GM12878 (cell line): ENCODE data around the gene CIRBP.

Source experiments
- BRCA1 ChIP-seq: IDR thresholded peaks from 2 replicates; pipeline ENCODE4 v1.6.1; 2011; ENCODE audit warnings: low read depth, low read length, improper control_type of control experiment
- CREB1 ChIP-seq: IDR thresholded peaks from 2 replicates; pipeline ENCODE4 v1.6.1; 2012; ENCODE audit warnings: low read depth, mild to moderate bottlenecking, inconsistent platforms
- EP300 ChIP-seq, 2 experiments: fragments of 150-350 bp in 1 of 2; IDR thresholded peaks; 2 replicates each; pipeline ENCODE4 v1.6.1; 2011 to 2012; ENCODE audit warnings: low read depth in 2 of 2, low read length in 2 of 2, borderline replicate concordance in 1 of 2, improper control_type of control experiment in 1 of 2, inconsistent platforms in 1 of 2; ENCODE audit not compliant: control insufficient read depth in 1 of 2
- GABPA ChIP-seq: IDR thresholded peaks from 2 replicates; pipeline ENCODE4 v1.6.1; 2014; ENCODE audit warnings: antibody characterized with exemption, low read depth, mild to moderate bottlenecking, inconsistent platforms
- NR2C2 ChIP-seq: IDR thresholded peaks from 2 replicates; pipeline ENCODE4 v1.6.1; 2011; ENCODE audit warnings: borderline replicate concordance, low read depth; ENCODE audit not compliant: control insufficient read depth, insufficient read length
- SMAD1 ChIP-seq: fragments of 450-650 bp; IDR thresholded peaks from 2 replicates; pipeline ENCODE4 v1.6.1; 2018; ENCODE audit warnings: mild to moderate bottlenecking, low read depth; ENCODE audit not compliant: partially characterized antibody
- TF ChIP-seq, protein P1 (sequence below): fragments of 450-650 bp; IDR thresholded peaks from 2 replicates; pipeline ENCODE4 v1.6.1; 2016; ENCODE audit warnings: mild to moderate bottlenecking

- TF ChIP-seq, protein P1, sequence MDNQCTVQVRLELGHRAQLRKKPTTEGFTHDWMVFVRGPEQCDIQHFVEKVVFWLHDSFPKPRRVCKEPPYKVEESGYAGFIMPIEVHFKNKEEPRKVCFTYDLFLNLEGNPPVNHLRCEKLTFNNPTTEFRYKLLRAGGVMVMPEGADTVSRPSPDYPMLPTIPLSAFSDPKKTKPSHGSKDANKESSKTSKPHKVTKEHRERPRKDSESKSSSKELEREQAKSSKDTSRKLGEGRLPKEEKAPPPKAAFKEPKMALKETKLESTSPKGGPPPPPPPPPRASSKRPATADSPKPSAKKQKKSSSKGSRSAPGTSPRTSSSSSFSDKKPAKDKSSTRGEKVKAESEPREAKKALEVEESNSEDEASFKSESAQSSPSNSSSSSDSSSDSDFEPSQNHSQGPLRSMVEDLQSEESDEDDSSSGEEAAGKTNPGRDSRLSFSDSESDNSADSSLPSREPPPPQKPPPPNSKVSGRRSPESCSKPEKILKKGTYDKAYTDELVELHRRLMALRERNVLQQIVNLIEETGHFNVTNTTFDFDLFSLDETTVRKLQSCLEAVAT = no peak; the same call in 1 of the 2 replicates
- no peak for TF ChIP-seq SMAD1
- no peak for TF ChIP-seq EP300 (IDR thresholded peaks at IDR 0.05; ENCODE audit: borderline replicate concordance in 1 of 2, control insufficient read depth in 1 of 2, low read depth in 2 of 2, low read length in 2 of 2)
- TF ChIP-seq GABPA = no peak
- no peak for TF ChIP-seq BRCA1
- TF ChIP-seq NR2C2 = no peak
- 0 out of 2 replicates have a peak, but pooled peaks have one; percentile 13 for TF ChIP-seq CREB1
These were observed 16.8 kb upstream of the CIRBP start for GRCh38 chr19:1252221-1252820.
